Right lobe of liver (tissue), 6 donors: ENCODE measurements around the gene ATOH1. TPM values are rescaled to one million over a fixed set of nuclear protein-coding genes. Genes with fewer than 3 reads are reported as not detected.

ENCODE experiments used
- ATAC-seq, 4 donors: fragments of 200-7000 bp; cut with Tn5 transposase; one replicate each; pipeline ENCODE4 v1.9.1; 2020; ENCODE audit warnings: mild to moderate bottlenecking in 4 of 4, moderate library complexity in 4 of 4
- DNase-seq, 3 donors: peaks; one replicate each; pipeline ENCODE4 v3.0.0-alpha.2; 2020
- H3K27ac ChIP-seq, 3 donors: fragments of 200-600 bp; one replicate each; pipeline ENCODE4 v1.8.0; 2022
- H3K27me3 ChIP-seq, 2 donors: fragments of 200-600 bp; one replicate each; pipeline ENCODE4 v1.8.0; 2022
- H3K36me3 ChIP-seq, 4 donors: fragments of 200-600 bp; sonication (generic) in 1 of 4; one replicate each; pipeline versions ENCODE4 v1.5.1 to v1.8.0; 2017 to 2022; ENCODE audit warnings: control low read depth in 1 of 4
- H3K4me1 ChIP-seq, 4 donors: fragments of 200-600 bp; sonication (generic) in 1 of 4; one replicate each; pipeline versions ENCODE4 v1.5.1 to v1.8.0; 2017 to 2022; ENCODE audit warnings: control low read depth in 1 of 4
- H3K4me3 ChIP-seq, 3 donors: fragments of 200-600 bp; one replicate each; pipeline ENCODE4 v1.8.0; 2022
- H3K9me3 ChIP-seq, 4 donors: fragments of 200-600 bp; sonication (generic) in 1 of 4; one replicate each; pipeline versions ENCODE4 v1.5.1 to v1.8.0; 2017 to 2022; ENCODE audit warnings: control low read depth in 1 of 4
- CTCF ChIP-seq, 4 donors: fragments of 200-600 bp in 3 of 4; fragments of 450-650 bp in 1 of 4; IDR thresholded peaks; one replicate each; pipeline versions ENCODE4 v1.5.1 to v1.8.0; 2016 to 2022; ENCODE audit warnings: antibody characterized with exemption in 4 of 4, mild to moderate bottlenecking in 2 of 4
- POLR2A ChIP-seq: fragments of 450-650 bp; IDR thresholded peaks from one replicate; pipeline ENCODE4 v1.6.1; 2017; ENCODE audit warnings: antibody characterized with exemption, mild to moderate bottlenecking
- WGBS: methylation state at CpG from one replicate; pipeline ENCODE4 v1.1.6; 2018; ENCODE audit warnings: low coverage, low lambda C conversion rate; ENCODE audit not compliant: insufficient coverage; ENCODE audit errors: missing lambda C conversion rate; 5-methylcytosine and 5-hydroxymethylcytosine counted together
- intact Hi-C, 2 donors: fragments of 100-400 bp; cut with DNase I; formaldehyde crosslinking; loops; one replicate each; pipeline versions ENCODE4 v1.11.2 to v1.14.1; 2022
- long read RNA-seq: library from polyadenylated mRNA; unstranded; transcript quantifications from one replicate; pipeline ENCODE4 v2.0.0, GENCODE V29; 2019
- total RNA-seq, 6 experiments: library from RNA; depleted of rRNA in 2 of 6; stranded (reverse); fragments of >200 nt in 2 of 6; fragmentation: NEBNext Ultra II Directional in 3 of 6; extraction: Animal tissue kit (Norgen Biotek cat#: 25700) in 3 of 6; gene quantifications; one replicate each; pipeline versions ENCODE4 v1.1.0 to v1.2.4, GENCODE V29; 2016 to 2023
- donor health status: DM: no; HTN: yes; CAD: no.
- donor health status: DM: no; HTN: no; CAD: no.
- donor health status: DM: no; HTN: no; CAD: no.
- donor health status: DM: no; HTN: yes; CAD: no.
- donor health status: DM: no; HTN: yes; CAD: no.

The ATOH1 gene
- not detected for total RNA-seq
- long read RNA-seq, result 0 reads

GRCh38 chr4:93828332-93828994 is at the start of gene ATOH1:
Gene ATOH1, plus strand, starts transcription at chr4:93828753. Its CDS starts 174 bp downstream, at chr4:93828927.
- H3K4me1 ChIP-seq, result peaks cover 0 to 17% (median 0%) of the 10 kb centered on the region in 4 donors
- peaks cover 0 to 22% of the 10 kb centered on the region in 2 donors for H3K27me3 ChIP-seq
- H3K9me3 ChIP-seq, result no peaks in the 10 kb centered on the region
- no peaks in the 10 kb centered on the region for H3K36me3 ChIP-seq
- WGBS, result 2% methylated on average over 42 of the region's 46 CpGs
- DNase-seq (no peak), ATAC-seq (peak in 1 of 4 donors; percentile 19)
- TF ChIP-seq POLR2A (no peak), CTCF (IDR thresholded peaks at IDR 0.05) (no peak)
- intact Hi-C loops, result no loop called here
- no peak within 1 kb of the TSS for H3K27ac ChIP-seq
- no peak within 1 kb of the TSS for H3K4me3 ChIP-seq

GRCh38 chr4:93779228-93779627 is 49.3 kb upstream of the ATOH1 start:
- Histone ChIP-seq H3K27me3 (no peaks in the 10 kb centered on the region), H3K27ac (no peak overlapping the region), H3K4me3 (no peak overlapping the region), H3K9me3 (no peaks in the 10 kb centered on the region), H3K36me3 (no peaks in the 10 kb centered on the region), H3K4me1 (no peaks in the 10 kb centered on the region)
- no peak for DNase-seq
- no peak for ATAC-seq
- no peak for TF ChIP-seq CTCF (IDR thresholded peaks at IDR 0.05)
- no peak for TF ChIP-seq POLR2A
- WGBS, result 46% methylated on average over 2 of the region's 2 CpGs
- intact Hi-C loops, result no loop called here

- WGBS, result 63% methylated on average over 5 of the region's 5 CpGs
These were observed 48.5 kb upstream of the ATOH1 start for GRCh38 chr4:93780080-93780479.

GRCh38 chr4:93781198-93781597 is 47.4 kb upstream of the ATOH1 start:
- no peak overlapping the region for H3K27ac ChIP-seq
- no peak overlapping the region for H3K4me3 ChIP-seq
- 76% methylated on average over 5 of the region's 9 CpGs for WGBS
- DNase-seq (no peak), ATAC-seq (no peak)
- no peaks in the 10 kb centered on the region for H3K4me1 ChIP-seq
- no peaks in the 10 kb centered on the region for H3K36me3 ChIP-seq
- no peak for TF ChIP-seq CTCF (IDR thresholded peaks at IDR 0.05)
- TF ChIP-seq POLR2A, result no peak
- no peaks in the 10 kb centered on the region for H3K9me3 ChIP-seq
- H3K27me3 ChIP-seq, result no peaks in the 10 kb centered on the region
- intact Hi-C loops, result no loop called here

More at GRCh38 chr4:93780080-93780479, 48.5 kb upstream of the ATOH1 start:
- H3K4me3 ChIP-seq, result no peak overlapping the region
- H3K36me3 ChIP-seq, result no peaks in the 10 kb centered on the region
- TF ChIP-seq POLR2A (no peak), CTCF (IDR thresholded peaks at IDR 0.05) (no peak)
- H3K9me3 ChIP-seq, result no peaks in the 10 kb centered on the region
- H3K4me1 ChIP-seq, result no peaks in the 10 kb centered on the region
- no peaks in the 10 kb centered on the region for H3K27me3 ChIP-seq
- no peak for DNase-seq
- intact Hi-C loops, result no loop called here
- no peak for ATAC-seq
- no peak overlapping the region for H3K27ac ChIP-seq
